ENCODE data around the gene CSF3R. TPM values are rescaled to one million over a fixed set of nuclear protein-coding genes. Genes with fewer than 3 reads are reported as not detected.
"Not testable (repeated sequence)": the region's sequence is repeated elsewhere in the genome, so short reads cannot be mapped to it uniquely, and the experiment has no call there.

CSF3R gene
- total RNA-seq, 1 donor from 2014 or later = 2.1 TPM

DNA sequence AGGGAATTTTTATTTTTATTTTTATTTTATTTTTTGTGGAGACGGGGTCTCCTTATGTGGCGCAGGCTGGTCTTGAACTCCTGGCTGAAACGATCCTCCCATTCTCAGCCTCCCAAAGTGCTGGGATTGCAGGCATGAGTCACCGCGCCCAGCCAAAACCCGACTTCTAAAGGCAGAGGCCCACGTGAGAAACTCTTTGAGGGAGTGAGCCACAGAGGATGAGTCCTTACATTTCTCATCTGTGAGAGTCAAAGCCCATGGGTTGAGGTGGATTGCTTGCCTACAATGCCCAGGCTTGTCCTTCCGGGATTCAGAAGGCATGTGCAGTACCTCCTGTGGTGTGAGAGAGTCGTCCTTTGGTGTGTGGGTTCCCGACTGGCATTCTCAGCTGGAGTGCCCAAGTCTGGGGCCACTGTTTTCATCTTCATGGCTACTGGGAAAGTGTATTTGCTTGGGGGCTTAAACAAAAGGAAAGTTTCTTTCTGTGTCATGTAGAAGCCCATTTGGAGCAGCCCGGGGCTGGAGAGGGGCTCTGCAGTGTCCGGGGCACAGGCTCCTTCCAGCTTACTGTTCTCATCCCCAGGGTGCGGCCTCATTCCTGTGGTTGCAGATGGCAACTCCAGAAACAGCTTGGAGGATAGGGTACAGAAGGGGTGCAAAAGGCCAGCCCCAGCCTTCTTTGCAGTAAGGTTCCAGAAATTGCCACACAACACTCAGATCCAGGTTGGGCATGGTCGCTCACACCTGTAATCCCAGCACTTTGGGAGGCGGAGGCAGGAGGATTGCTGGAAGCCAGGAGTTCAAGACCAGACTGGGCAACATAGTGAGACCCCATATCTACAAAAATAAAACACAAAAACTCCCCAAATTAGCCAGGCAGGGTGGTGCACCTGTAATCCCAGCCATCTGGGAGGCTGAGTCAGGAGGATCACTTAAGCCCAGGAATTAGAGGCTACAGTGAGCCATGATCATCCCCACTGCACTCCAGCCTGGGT is 29.4 kb upstream of the CSF3R start:
- no peaks in the 10 kb centered on the region for H3K27me3 Mint-ChIP-seq
- H3K9me3 Mint-ChIP-seq = no peaks in the 10 kb centered on the region
- no peak overlapping the region for H3K4me3 Mint-ChIP-seq
- peaks cover 2% of the 10 kb centered on the region for H3K4me1 Mint-ChIP-seq (ENCODE audit: unreplicated experiment)
- TF ChIP-seq, protein P1, sequence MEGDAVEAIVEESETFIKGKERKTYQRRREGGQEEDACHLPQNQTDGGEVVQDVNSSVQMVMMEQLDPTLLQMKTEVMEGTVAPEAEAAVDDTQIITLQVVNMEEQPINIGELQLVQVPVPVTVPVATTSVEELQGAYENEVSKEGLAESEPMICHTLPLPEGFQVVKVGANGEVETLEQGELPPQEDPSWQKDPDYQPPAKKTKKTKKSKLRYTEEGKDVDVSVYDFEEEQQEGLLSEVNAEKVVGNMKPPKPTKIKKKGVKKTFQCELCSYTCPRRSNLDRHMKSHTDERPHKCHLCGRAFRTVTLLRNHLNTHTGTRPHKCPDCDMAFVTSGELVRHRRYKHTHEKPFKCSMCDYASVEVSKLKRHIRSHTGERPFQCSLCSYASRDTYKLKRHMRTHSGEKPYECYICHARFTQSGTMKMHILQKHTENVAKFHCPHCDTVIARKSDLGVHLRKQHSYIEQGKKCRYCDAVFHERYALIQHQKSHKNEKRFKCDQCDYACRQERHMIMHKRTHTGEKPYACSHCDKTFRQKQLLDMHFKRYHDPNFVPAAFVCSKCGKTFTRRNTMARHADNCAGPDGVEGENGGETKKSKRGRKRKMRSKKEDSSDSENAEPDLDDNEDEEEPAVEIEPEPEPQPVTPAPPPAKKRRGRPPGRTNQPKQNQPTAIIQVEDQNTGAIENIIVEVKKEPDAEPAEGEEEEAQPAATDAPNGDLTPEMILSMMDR (conservative IDR thresholded peaks at IDR 0.05) = no peak
- H3K27ac Mint-ChIP-seq = no peak overlapping the region
- no peak for DNase-seq (ENCODE audit: extremely low spot score, unreplicated experiment)
- no peaks in the 10 kb centered on the region for H3K36me3 Mint-ChIP-seq

- not testable (repeated sequence) for H3K4me3 Mint-ChIP-seq; H3K27me3 Mint-ChIP-seq; DNase-seq (ENCODE audit: extremely low spot score, unreplicated experiment); H3K4me1 Mint-ChIP-seq (ENCODE audit: unreplicated experiment); H3K9me3 Mint-ChIP-seq; H3K36me3 Mint-ChIP-seq; H3K27ac Mint-ChIP-seq
Measured at GRCh38 chr1:36511220-36511619, 28.5 kb upstream of the CSF3R start.

GRCh38 chr1:36510418-36510817 is 27.7 kb upstream of the CSF3R start:
- no peaks in the 10 kb centered on the region for H3K9me3 Mint-ChIP-seq
- no peaks in the 10 kb centered on the region for H3K36me3 Mint-ChIP-seq
- H3K27ac Mint-ChIP-seq = no peak overlapping the region
- TF ChIP-seq, protein P1 (conservative IDR thresholded peaks at IDR 0.05) = no peak
- H3K4me1 Mint-ChIP-seq (ENCODE audit: unreplicated experiment) = no peaks in the 10 kb centered on the region
- DNase-seq (ENCODE audit: extremely low spot score, unreplicated experiment) = no peak
- peaks cover 4% of the 10 kb centered on the region for H3K27me3 Mint-ChIP-seq
- no peak overlapping the region for H3K4me3 Mint-ChIP-seq

DNA sequence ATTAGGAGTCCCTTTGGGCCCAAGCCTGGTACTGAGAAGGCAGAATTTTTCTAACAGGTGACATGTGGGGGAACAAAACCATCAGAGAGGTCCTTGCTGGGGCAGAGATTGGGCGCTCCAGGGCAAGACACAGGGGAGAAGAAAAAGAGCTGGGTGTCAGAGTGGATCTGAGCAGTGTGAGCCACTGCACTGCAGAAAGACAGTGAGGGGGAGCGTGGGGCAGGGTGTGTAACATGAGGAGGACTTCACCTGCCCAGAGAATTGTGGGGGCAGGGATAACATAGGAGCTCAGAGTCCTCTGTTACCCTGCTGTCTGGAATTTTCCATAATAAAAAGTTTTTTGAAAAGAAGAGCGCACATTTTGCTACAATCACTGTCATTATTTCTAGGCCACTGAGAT is 25.5 kb upstream of the CSF3R start:
- no peaks in the 10 kb centered on the region for H3K9me3 Mint-ChIP-seq
- TF ChIP-seq, protein P1 (conservative IDR thresholded peaks at IDR 0.05) = no peak

GRCh38 chr1:36506276-36506920 is 23.7 kb upstream of the CSF3R start:
- TF ChIP-seq, protein P1 (conservative IDR thresholded peaks at IDR 0.05) = no peak
- Mint-ChIP-seq H3K9me3 (no peaks in the 10 kb centered on the region), H3K4me1 (ENCODE audit: unreplicated experiment) (no peaks in the 10 kb centered on the region), H3K27ac (no peak overlapping the region), H3K4me3 (no peak overlapping the region), H3K27me3 (peaks cover 15% of the 10 kb centered on the region), H3K36me3 (no peaks in the 10 kb centered on the region)
- DNase-seq (ENCODE audit: extremely low spot score, unreplicated experiment) = no peak

More for the DNA sequence above, 25.5 kb upstream of the CSF3R start:
- DNase-seq (ENCODE audit: extremely low spot score, unreplicated experiment) = no peak
- H3K36me3 Mint-ChIP-seq = no peaks in the 10 kb centered on the region
- no peaks in the 10 kb centered on the region for H3K4me1 Mint-ChIP-seq (ENCODE audit: unreplicated experiment)
- no peak overlapping the region for H3K4me3 Mint-ChIP-seq
- H3K27ac Mint-ChIP-seq = no peak overlapping the region
- peaks cover 8% of the 10 kb centered on the region for H3K27me3 Mint-ChIP-seq

DNA sequence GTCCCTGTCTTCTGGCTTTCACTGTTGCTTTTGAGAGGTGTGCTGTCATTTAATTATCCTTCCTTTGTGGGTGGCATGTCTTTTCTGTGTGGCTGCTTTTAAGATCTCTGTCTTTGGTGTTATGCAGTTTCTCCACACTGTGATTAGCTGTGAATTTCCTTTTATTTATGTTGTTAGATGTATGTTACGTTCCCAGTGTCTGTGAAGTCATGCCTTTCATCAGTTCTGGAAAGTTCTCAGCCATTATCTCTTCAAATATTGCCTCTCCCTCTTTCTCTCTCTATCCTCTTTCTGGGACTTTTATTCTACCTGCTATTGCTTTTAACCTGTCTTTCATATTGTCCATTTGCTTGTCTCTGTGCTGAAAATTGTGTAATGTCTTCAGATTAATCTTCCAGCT is 21.0 kb upstream of the CSF3R start:
- Mint-ChIP-seq H3K4me3 (no peak overlapping the region), H3K27ac (no peak overlapping the region), H3K9me3 (no peaks in the 10 kb centered on the region), H3K36me3 (no peaks in the 10 kb centered on the region), H3K4me1 (ENCODE audit: unreplicated experiment) (no peaks in the 10 kb centered on the region), H3K27me3 (peaks cover 15% of the 10 kb centered on the region)
- DNase-seq (ENCODE audit: extremely low spot score, unreplicated experiment) = no peak
- TF ChIP-seq, protein P1 (conservative IDR thresholded peaks at IDR 0.05) = no peak

Data from type B pancreatic cell (in vitro differentiated cells).